Karpas-422 (cell line): ENCODE measurements around the gene DAB2IP. TPM values are rescaled to one million over a fixed set of nuclear protein-coding genes. Genes with fewer than 3 reads are reported as not detected.

ENCODE experiments used
- DNase-seq: peaks from one replicate; pipeline ENCODE4 v3.0.0-alpha.2; 2015
- H2AFZ ChIP-seq: fragments of 200-600 bp; sonication (generic); 2 replicates; pipeline ENCODE4 v1.6.1; 2014; ENCODE audit warnings: antibody characterized with exemption, low read length, mixed read lengths
- H3K27ac ChIP-seq: fragments of 200-600 bp; sonication (generic); 2 replicates; pipeline ENCODE4 v1.5.1; 2014; ENCODE audit warnings: mild to moderate bottlenecking, low read length, moderate library complexity
- H3K27me3 ChIP-seq: fragments of 200-600 bp; sonication (generic); 2 replicates; pipeline ENCODE4 v1.6.1; 2014; ENCODE audit warnings: low read length, mixed read lengths
- H3K36me3 ChIP-seq: fragments of 200-600 bp; sonication (generic); 2 replicates; pipeline ENCODE4 v1.6.1; 2014; ENCODE audit warnings: low read length, mixed read lengths; ENCODE audit not compliant: insufficient read depth
- H3K4me1 ChIP-seq: fragments of 200-600 bp; sonication (generic); 2 replicates; pipeline ENCODE4 v1.6.1; 2014; ENCODE audit warnings: mild to moderate bottlenecking, low read length, mixed read lengths
- H3K4me2 ChIP-seq: fragments of 200-600 bp; sonication (generic); 2 replicates; pipeline ENCODE4 v1.6.1; 2014; ENCODE audit warnings: low read length, low read depth, mild to moderate bottlenecking; ENCODE audit not compliant: poor library complexity, severe bottlenecking
- H3K4me3 ChIP-seq: fragments of 200-600 bp; sonication (generic); 2 replicates; pipeline ENCODE4 v1.5.1; 2014; ENCODE audit warnings: mild to moderate bottlenecking, antibody characterized with exemption, low read length, mixed read lengths
- H3K79me2 ChIP-seq: fragments of 200-600 bp; sonication (generic); 2 replicates; pipeline ENCODE4 v1.6.1; 2014; ENCODE audit warnings: mild to moderate bottlenecking, low read length, mixed read lengths
- H3K9ac ChIP-seq: fragments of 200-600 bp; sonication (generic); 2 replicates; pipeline ENCODE4 v1.6.0; 2014; ENCODE audit warnings: low read length
- H3K9me2 ChIP-seq: fragments of 200-600 bp; sonication (generic), shearing (Covaris generic); replicated peaks from 2 replicates; pipeline ENCODE4 v1.6.0; 2014; ENCODE audit warnings: mild to moderate bottlenecking, low read length, moderate library complexity; ENCODE audit not compliant: insufficient read depth
- H3K9me3 ChIP-seq: fragments of 300-700, 200-600 bp; sonication (generic); 2 replicates; pipeline ENCODE4 v1.6.1; 2014; ENCODE audit warnings: low read length, mixed read lengths
- H4K20me1 ChIP-seq: fragments of 200-600 bp; sonication (generic); 2 replicates; pipeline ENCODE4 v1.6.1; 2014; ENCODE audit warnings: mild to moderate bottlenecking, antibody characterized with exemption, low read length, low read depth; ENCODE audit not compliant: insufficient read depth
- total RNA-seq: library from RNA; depleted of rRNA; stranded (reverse); fragments of >200 nt; shearing (Covaris generic); gene quantifications from 2 replicates; pipeline ENCODE4 v1.2.3, GENCODE V29; 2014; ENCODE audit warnings: low replicate concordance

Gene DAB2IP
- total RNA-seq, 1 experiment from 2014 or later, result 1.3 TPM

DNA sequence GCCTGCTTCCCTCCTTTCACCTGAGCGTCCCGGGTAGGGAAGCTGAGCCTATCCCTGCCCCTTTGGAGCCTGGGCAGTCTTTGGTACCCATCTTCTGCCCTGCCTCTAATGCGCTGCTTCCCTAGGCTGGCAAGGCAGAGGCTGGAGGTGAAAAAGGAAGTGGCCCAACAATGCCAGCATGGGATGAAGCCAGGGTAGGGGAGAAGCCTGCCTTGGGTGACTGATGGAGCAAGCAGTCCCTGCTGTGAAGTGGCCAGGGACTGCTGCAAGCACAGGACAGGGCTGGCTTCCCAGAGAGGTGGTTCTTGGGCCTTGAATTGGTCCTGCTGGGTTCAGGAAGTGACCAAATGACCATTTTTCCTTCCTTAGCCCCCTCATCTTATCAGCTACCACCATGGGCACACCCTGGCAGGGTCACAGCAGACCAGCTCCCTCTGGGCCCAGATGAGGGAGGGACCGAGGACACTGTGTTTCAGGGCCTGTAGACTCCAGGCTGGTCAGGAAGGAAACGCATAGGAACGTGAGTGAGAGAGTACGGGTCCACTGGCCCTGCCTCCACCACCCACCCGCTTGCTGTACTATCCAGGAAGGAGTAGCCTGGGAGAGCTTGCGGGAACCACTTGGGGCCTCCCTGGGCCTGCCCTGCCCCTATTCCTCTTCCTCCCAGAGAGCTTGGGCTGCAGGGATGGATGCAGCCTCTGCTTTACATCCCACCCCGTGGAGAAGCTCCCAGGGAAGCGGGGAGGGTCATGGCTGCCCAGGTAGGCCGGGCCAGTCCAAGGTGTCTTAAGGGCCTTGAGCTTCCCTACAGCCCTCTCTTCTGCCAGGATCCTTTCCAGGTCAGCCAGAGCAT lies 102.6 kb downstream of the DAB2IP start:
- no peaks in the 10 kb centered on the region for H3K36me3 ChIP-seq
- H4K20me1 ChIP-seq, result no peaks in the 10 kb centered on the region
- no peak overlapping the region for H3K9ac ChIP-seq
- H3K4me3 ChIP-seq, result no peak overlapping the region
- H3K27me3 ChIP-seq, result no peaks in the 10 kb centered on the region
- no peak overlapping the region for H3K27ac ChIP-seq
- DNase-seq, result no peak
- H3K9me3 ChIP-seq, result no peaks in the 10 kb centered on the region
- H2AFZ ChIP-seq, result no peak overlapping the region
- H3K4me1 ChIP-seq, result no peaks in the 10 kb centered on the region
- no peak overlapping the region for H3K4me2 ChIP-seq
- H3K9me2 ChIP-seq, result no peaks in the 10 kb centered on the region
- no peaks in the 10 kb centered on the region for H3K79me2 ChIP-seq

DNA sequence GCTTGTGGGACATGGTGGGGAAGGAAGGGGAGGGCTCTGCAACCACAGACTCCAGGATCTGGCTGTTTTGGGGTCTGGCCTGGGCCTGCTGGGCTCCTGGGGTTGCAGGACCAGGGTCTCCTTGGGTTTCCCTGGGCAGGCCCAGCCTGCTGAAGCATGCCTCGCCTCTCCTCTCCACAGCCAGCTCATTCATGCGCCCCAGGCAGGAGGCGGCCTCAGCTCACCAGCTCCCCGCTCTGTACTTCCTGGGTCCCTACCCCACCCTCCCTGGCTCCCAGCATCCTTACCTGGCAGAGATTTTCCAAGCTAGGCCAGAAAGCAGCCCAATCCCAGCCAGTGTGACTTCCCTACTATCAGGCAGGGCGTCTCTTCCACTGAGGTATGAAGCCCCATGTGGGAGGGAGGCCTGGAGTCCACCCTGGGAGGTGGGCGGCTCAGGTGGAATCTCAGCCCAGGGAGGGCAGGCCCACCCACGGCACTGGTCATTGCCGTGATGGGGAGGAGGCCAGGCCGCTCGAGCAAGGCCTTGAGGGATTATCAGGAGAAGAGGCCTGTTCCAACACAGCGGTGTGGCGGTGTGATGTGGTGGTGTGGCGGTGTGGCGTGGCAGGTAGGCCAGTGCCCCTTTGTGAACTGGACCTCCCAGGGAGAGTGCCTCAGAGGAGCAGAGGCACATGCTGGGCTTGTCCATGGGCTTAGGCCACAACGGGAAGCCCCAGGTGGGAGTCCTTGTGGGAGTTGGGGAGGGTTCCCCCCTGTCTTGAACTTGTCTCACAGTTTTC lies 103.4 kb downstream of the DAB2IP start:
- H3K9me3 ChIP-seq, result no peaks in the 10 kb centered on the region
- H3K4me1 ChIP-seq, result no peaks in the 10 kb centered on the region
- no peak overlapping the region for H3K4me3 ChIP-seq
- no peak overlapping the region for H3K9ac ChIP-seq
- DNase-seq, result no peak
- no peak overlapping the region for H3K4me2 ChIP-seq
- no peaks in the 10 kb centered on the region for H3K36me3 ChIP-seq
- no peaks in the 10 kb centered on the region for H3K79me2 ChIP-seq
- no peak overlapping the region for H3K27ac ChIP-seq
- H3K27me3 ChIP-seq, result no peaks in the 10 kb centered on the region
- no peaks in the 10 kb centered on the region for H3K9me2 ChIP-seq
- H2AFZ ChIP-seq, result no peak overlapping the region
- H4K20me1 ChIP-seq, result no peaks in the 10 kb centered on the region

DNA sequence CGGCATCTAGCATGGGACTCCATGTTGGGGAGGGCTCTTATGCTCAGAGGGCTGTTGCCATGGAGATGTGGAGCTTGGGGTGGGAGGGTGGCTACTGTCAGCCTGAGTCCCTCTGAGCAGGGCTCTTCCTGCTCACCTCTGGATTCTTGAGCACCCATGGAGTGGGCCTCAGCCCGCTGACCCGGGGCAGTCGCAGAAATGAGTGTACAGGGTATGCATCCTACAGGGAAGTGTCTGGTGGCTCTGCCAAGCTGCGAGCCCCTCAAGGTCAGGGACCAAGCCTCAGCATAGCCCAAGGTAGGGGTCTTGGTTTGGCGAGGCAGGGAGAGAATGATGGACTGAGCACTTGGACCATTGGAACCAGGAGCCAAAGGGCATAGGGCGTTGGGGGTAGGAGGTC lies 104.1 kb downstream of the DAB2IP start:
- Histone ChIP-seq H3K36me3 (no peaks in the 10 kb centered on the region), H2AFZ (no peak overlapping the region), H3K9me2 (no peaks in the 10 kb centered on the region), H3K79me2 (no peaks in the 10 kb centered on the region), H3K9me3 (no peaks in the 10 kb centered on the region), H3K4me1 (no peaks in the 10 kb centered on the region), H4K20me1 (no peaks in the 10 kb centered on the region), H3K9ac (no peak overlapping the region), H3K4me3 (no peak overlapping the region), H3K4me2 (no peak overlapping the region), H3K27ac (no peak overlapping the region), H3K27me3 (no peaks in the 10 kb centered on the region)
- no peak for DNase-seq

DNA sequence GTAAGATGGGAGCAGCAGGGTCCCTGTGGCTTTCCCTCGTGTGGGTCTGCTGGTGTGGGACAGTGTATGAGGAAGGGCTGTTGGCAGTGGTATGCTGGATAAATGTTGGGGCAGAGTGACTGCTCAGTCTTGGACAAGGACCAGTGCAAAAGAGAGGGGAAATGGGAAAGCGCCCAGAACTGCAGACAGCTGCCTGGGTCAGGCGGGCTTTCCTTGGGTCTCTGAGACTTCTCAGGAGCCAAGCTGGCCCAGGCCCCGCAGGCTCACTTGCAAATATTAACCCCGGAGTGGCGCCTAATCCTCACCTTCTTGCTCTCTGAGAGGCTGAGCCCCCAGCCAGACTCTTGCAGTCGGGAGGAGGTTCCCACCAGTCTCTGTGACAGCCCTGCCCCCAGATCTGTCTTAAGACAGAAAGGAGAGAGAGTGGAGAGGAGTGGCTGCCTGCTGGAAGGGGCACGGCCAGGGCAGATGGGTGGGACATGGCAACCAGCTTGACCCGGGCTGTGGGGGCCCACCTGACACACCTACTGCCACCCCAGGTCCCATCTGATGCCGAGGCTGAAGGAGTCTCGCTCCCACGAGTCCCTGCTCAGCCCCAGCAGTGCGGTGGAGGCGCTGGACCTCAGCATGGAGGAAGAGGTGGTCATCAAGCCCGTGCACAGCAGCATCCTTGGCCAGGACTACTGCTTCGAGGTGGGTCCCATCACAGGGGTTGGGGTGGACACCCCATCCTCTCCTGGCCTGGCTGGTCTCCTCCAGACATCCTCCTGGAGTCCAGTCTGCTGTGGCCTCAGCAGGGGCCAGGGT lies 105.2 kb downstream of the DAB2IP start:
- H3K4me3 ChIP-seq, result no peak overlapping the region
- H3K9me2 ChIP-seq, result no peaks in the 10 kb centered on the region
- no peak overlapping the region for H3K4me2 ChIP-seq
- H3K36me3 ChIP-seq, result no peaks in the 10 kb centered on the region
- H3K9me3 ChIP-seq, result no peaks in the 10 kb centered on the region
- H3K27ac ChIP-seq, result no peak overlapping the region
- DNase-seq, result no peak
- H2AFZ ChIP-seq, result no peak overlapping the region
- H3K79me2 ChIP-seq, result no peaks in the 10 kb centered on the region
- no peaks in the 10 kb centered on the region for H3K4me1 ChIP-seq
- H4K20me1 ChIP-seq, result no peaks in the 10 kb centered on the region
- H3K9ac ChIP-seq, result no peak overlapping the region
- no peaks in the 10 kb centered on the region for H3K27me3 ChIP-seq

DNA sequence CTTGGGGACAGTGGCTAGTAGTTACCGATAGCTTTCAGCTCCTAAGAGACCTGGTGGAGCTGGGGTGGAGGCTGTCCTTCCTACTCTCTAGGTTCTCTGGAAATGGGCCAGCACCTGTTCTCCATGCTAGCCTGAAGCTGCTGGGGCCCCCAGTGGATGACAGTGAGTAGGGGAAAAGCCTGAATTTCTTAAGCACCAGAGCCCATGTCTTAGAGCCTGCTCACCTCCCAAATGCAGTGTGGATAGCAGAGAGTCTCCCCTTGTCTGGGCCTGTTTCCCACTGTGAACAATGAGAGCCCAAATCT lies 105.8 kb downstream of the DAB2IP start:
- Histone ChIP-seq H3K36me3 (no peaks in the 10 kb centered on the region), H4K20me1 (no peaks in the 10 kb centered on the region), H3K9ac (no peak overlapping the region), H2AFZ (no peak overlapping the region), H3K79me2 (no peaks in the 10 kb centered on the region), H3K27ac (no peak overlapping the region), H3K9me3 (no peaks in the 10 kb centered on the region), H3K9me2 (no peaks in the 10 kb centered on the region), H3K4me3 (no peak overlapping the region), H3K4me1 (no peaks in the 10 kb centered on the region), H3K27me3 (no peaks in the 10 kb centered on the region), H3K4me2 (no peak overlapping the region)
- no peak for DNase-seq

DNA sequence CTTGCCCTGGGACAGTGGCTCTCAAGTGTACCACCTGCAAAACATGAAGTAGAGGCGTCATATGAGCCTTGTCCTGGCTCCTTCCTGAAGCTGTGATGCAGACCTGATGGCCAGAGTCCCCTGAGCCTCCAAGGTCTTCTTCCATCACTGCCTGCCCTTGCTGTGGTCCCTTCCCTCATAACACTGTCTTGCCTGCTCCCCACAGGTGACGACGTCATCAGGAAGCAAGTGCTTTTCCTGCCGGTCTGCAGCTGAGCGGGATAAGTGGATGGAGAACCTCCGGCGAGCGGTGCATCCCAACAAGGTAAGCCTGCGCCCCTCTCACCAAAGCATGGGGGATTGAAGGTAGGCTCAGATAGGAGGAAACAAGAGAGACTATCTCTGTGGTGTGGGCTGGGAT lies 107.3 kb downstream of the DAB2IP start:
- Histone ChIP-seq H3K4me1 (no peaks in the 10 kb centered on the region), H3K27me3 (no peaks in the 10 kb centered on the region), H3K27ac (no peak overlapping the region), H3K4me2 (no peak overlapping the region), H3K9me3 (no peaks in the 10 kb centered on the region), H3K4me3 (no peak overlapping the region), H4K20me1 (no peaks in the 10 kb centered on the region), H3K79me2 (no peaks in the 10 kb centered on the region), H3K36me3 (no peaks in the 10 kb centered on the region), H2AFZ (no peak overlapping the region), H3K9ac (no peak overlapping the region), H3K9me2 (no peaks in the 10 kb centered on the region)
- DNase-seq, result no peak

DNA sequence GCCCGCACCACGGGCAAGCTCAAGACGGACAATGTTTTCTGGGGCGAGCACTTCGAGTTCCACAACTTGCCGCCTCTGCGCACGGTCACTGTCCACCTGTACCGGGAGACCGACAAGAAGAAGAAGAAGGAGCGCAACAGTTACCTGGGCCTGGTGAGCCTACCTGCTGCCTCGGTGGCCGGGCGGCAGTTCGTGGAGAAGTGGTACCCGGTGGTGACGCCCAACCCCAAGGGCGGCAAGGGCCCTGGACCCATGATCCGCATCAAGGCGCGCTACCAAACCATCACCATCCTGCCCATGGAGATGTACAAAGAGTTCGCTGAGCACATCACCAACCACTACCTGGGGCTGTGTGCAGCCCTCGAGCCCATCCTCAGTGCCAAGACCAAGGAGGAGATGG lies 108.6 kb downstream of the DAB2IP start:
- Histone ChIP-seq H3K27ac (no peak overlapping the region), H3K9me2 (no peaks in the 10 kb centered on the region), H4K20me1 (no peaks in the 10 kb centered on the region), H3K4me1 (no peaks in the 10 kb centered on the region), H3K9me3 (no peaks in the 10 kb centered on the region), H3K4me2 (no peak overlapping the region), H3K27me3 (no peaks in the 10 kb centered on the region), H3K36me3 (no peaks in the 10 kb centered on the region), H2AFZ (no peak overlapping the region), H3K79me2 (no peaks in the 10 kb centered on the region), H3K9ac (no peak overlapping the region), H3K4me3 (no peak overlapping the region)
- DNase-seq, result no peak

DNA sequence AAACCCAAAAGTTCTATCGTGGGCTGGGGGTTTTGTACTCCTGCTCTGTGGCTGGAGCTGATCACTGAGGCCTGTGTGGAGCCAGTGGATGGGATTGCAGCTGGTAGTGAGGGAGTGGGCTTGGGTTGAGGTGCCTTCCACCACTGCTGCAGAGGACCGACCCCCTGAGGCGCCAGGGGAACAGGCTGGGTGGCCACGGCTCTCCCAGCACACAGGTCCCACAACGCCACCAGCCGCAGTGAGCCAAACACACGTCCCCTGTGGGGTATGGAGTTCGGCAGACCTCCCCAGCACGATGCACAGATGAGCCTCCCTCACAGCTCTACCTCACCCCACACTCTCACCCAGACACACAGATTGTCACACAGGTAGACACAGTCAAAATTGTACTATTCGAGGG lies 109.1 kb downstream of the DAB2IP start:
- DNase-seq, result no peak
- Histone ChIP-seq H2AFZ (no peak overlapping the region), H3K27me3 (no peaks in the 10 kb centered on the region), H3K9ac (no peak overlapping the region), H3K36me3 (no peaks in the 10 kb centered on the region), H3K27ac (no peak overlapping the region), H3K9me2 (no peaks in the 10 kb centered on the region), H3K4me3 (no peak overlapping the region), H3K4me2 (no peak overlapping the region), H3K79me2 (no peaks in the 10 kb centered on the region), H3K9me3 (no peaks in the 10 kb centered on the region), H4K20me1 (no peaks in the 10 kb centered on the region), H3K4me1 (no peaks in the 10 kb centered on the region)
